Neural progenitor cell (in vitro differentiated cells): ENCODE measurements around the gene PTGES3L. TPM values are rescaled to one million over a fixed set of nuclear protein-coding genes. Genes with fewer than 3 reads are reported as not detected.

ENCODE experiments used
- DNase-seq: peaks from one replicate; pipeline ENCODE4 v3.0.0-alpha.2; 2016; ENCODE audit warnings: low spot score
- H2AFZ ChIP-seq: fragments of 200-600 bp; sonication (generic); replicated peaks from 2 replicates; pipeline ENCODE4 v1.6.1; 2016; ENCODE audit warnings: antibody characterized with exemption
- H3F3A ChIP-seq: fragments of 200-600 bp; sonication (generic); 2 replicates; pipeline ENCODE4 v1.6.1; 2016; ENCODE audit warnings: antibody characterized with exemption, low read depth
- H3K27ac ChIP-seq: fragments of 200-600 bp; sonication (generic); 2 replicates; pipeline ENCODE4 v1.5.1; 2016; ENCODE audit warnings: mild to moderate bottlenecking
- H3K27me3 ChIP-seq: fragments of 200-600 bp; sonication (generic); 2 replicates; pipeline ENCODE4 v1.6.1; 2016; ENCODE audit warnings: mild to moderate bottlenecking, moderate library complexity
- H3K36me3 ChIP-seq: fragments of 200-600 bp; sonication (generic); 2 replicates; pipeline ENCODE4 v1.5.1; 2016
- H3K4me1 ChIP-seq: fragments of 200-600 bp; sonication (generic); 2 replicates; pipeline ENCODE4 v1.6.1; 2016; ENCODE audit warnings: mixed run types
- H3K4me2 ChIP-seq: fragments of 200-600 bp; sonication (generic); 2 replicates; pipeline ENCODE4 v1.6.1; 2016
- H3K4me3 ChIP-seq: fragments of 200-600 bp; sonication (generic); 2 replicates; pipeline ENCODE4 v1.5.1; 2016
- H3K79me2 ChIP-seq: fragments of 200-600 bp; sonication (generic); 2 replicates; pipeline ENCODE4 v1.6.1; 2016; ENCODE audit warnings: low read depth
- H3K9ac ChIP-seq: fragments of 200-600 bp; sonication (generic); 2 replicates; pipeline ENCODE4 v1.6.1; 2016
- H3K9me3 ChIP-seq: fragments of 200-600 bp; sonication (generic); 2 replicates; pipeline ENCODE4 v1.5.1; 2016; ENCODE audit warnings: low read depth
- H4K20me1 ChIP-seq: fragments of 200-600 bp; sonication (generic); 2 replicates; pipeline ENCODE4 v1.6.1; 2016; ENCODE audit warnings: low read depth
- H3K27ac Mint-ChIP-seq: 3 replicates; pipeline ENCODE4 v1.8.0; 2021; ENCODE audit warnings: mixed read lengths
- H3K27me3 Mint-ChIP-seq: 2 replicates; pipeline ENCODE4 v1.8.0; 2022; ENCODE audit warnings: low read depth, mild to moderate bottlenecking, inconsistent platforms, moderate library complexity, mixed read lengths; ENCODE audit not compliant: insufficient read depth
- H3K36me3 Mint-ChIP-seq: 3 replicates; pipeline ENCODE4 v1.8.0; 2021; ENCODE audit warnings: mixed read lengths
- H3K4me1 Mint-ChIP-seq: 3 replicates; pipeline ENCODE4 v1.8.0; 2021; ENCODE audit warnings: mixed read lengths
- H3K4me3 Mint-ChIP-seq: 3 replicates; pipeline ENCODE4 v1.8.0; 2021; ENCODE audit warnings: mild to moderate bottlenecking, moderate library complexity, mixed read lengths
- H3K9me3 Mint-ChIP-seq: 3 replicates; pipeline ENCODE4 v1.8.0; 2020; ENCODE audit warnings: mixed read lengths
- EZH2 ChIP-seq: fragments of 200-600 bp; sonication (generic); IDR thresholded peaks from 2 replicates; pipeline ENCODE4 v1.6.1; 2017; ENCODE audit warnings: antibody characterized with exemption, mild to moderate bottlenecking, moderate library complexity
- EZH2phosphoT487 ChIP-seq: fragments of 200-600 bp; sonication (generic); IDR thresholded peaks from 2 replicates; pipeline ENCODE4 v1.6.1; 2017; ENCODE audit warnings: antibody characterized with exemption
- total RNA-seq: library from RNA; depleted of rRNA; stranded (reverse); fragments of >200 nt; gene quantifications from 2 replicates; pipeline ENCODE4 v1.2.3, GENCODE V29; 2015; ENCODE audit warnings: low replicate concordance
- TF ChIP-seq, protein P1 (sequence below): fragments of 200-600 bp; sonication (generic); IDR thresholded peaks from 2 replicates; pipeline ENCODE4 v1.5.1; 2017; ENCODE audit warnings: antibody characterized with exemption, mild to moderate bottlenecking

The PTGES3L gene
- total RNA-seq, 1 donor from 2014 or later, result 7.7 TPM

DNA sequence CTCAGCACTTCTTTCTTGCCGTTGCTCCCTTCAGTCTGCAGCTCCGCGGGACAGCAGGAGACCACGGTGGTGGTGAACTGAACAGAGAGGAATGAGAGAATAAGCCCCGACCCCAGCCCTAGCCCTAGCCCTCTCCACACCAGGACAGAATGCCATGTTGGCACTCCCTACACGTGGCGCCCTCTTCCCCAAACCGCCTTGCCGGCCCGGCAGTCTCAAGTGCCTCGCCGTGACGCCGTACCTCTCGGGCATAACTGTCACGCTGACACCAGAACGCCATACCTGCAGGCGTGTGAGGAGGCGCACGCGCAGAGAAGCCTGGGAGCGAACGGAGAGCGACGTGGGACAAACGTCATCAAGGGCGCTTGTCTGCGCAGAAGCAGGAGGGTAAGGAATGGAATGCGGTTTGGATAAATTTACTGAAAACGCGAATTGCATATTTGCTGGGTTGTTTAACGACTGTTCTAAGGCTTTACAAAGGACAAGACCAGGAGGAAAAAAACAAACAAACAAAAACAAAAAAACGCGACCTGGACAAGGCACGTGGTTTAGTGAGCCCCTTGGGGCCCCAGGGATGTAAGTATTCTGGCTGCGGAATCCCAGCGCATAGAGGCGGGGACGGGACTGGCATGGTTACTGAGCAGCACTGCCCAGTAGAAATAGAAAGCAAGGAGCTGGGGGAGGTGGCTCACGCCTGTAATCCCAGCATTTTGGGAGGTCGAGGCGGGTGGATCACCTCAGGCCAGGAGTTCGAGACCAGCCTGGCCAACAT is 15.5 kb downstream of the PTGES3L start, which contains the start of gene AARSD1:
Gene AARSD1, minus strand, starts transcription at position 294 of the 772 bp plus-strand sequence. Its CDS starts 14 bp downstream, at position 280.
- Histone ChIP-seq H3K27ac (no peak within 1 kb of the TSS), H3K9me3 (no peaks in the 10 kb centered on the region)

GRCh38 chr17:42953669-42954068 is 26.2 kb downstream of the PTGES3L start:
- TF ChIP-seq, protein P1, sequence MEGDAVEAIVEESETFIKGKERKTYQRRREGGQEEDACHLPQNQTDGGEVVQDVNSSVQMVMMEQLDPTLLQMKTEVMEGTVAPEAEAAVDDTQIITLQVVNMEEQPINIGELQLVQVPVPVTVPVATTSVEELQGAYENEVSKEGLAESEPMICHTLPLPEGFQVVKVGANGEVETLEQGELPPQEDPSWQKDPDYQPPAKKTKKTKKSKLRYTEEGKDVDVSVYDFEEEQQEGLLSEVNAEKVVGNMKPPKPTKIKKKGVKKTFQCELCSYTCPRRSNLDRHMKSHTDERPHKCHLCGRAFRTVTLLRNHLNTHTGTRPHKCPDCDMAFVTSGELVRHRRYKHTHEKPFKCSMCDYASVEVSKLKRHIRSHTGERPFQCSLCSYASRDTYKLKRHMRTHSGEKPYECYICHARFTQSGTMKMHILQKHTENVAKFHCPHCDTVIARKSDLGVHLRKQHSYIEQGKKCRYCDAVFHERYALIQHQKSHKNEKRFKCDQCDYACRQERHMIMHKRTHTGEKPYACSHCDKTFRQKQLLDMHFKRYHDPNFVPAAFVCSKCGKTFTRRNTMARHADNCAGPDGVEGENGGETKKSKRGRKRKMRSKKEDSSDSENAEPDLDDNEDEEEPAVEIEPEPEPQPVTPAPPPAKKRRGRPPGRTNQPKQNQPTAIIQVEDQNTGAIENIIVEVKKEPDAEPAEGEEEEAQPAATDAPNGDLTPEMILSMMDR, result no peak
- H3K27ac Mint-ChIP-seq, result no peak overlapping the region
- no peak overlapping the region for H3K9ac ChIP-seq
- H3K9me3 Mint-ChIP-seq, result no peaks in the 10 kb centered on the region
- H3K4me1 ChIP-seq, result no peaks in the 10 kb centered on the region
- H4K20me1 ChIP-seq, result no peaks in the 10 kb centered on the region
- no peaks in the 10 kb centered on the region for H3K36me3 ChIP-seq
- H3K4me3 ChIP-seq, result no peak overlapping the region
- no peak for DNase-seq
- no peak overlapping the region for H3K4me3 Mint-ChIP-seq
- H3K79me2 ChIP-seq, result no peaks in the 10 kb centered on the region
- no peaks in the 10 kb centered on the region for H3K9me3 ChIP-seq
- peaks cover 3% of the 10 kb centered on the region for H3K27me3 Mint-ChIP-seq
- H3K27me3 ChIP-seq, result no peaks in the 10 kb centered on the region
- H3F3A ChIP-seq, result no peaks in the 10 kb centered on the region
- H3K4me1 Mint-ChIP-seq, result no peaks in the 10 kb centered on the region
- H2AFZ ChIP-seq, result no peak overlapping the region
- H3K4me2 ChIP-seq, result no peak overlapping the region
- H3K27ac ChIP-seq, result no peak overlapping the region
- H3K36me3 Mint-ChIP-seq, result peaks cover 36% of the 10 kb centered on the region

More for the DNA sequence above, 15.5 kb downstream of the PTGES3L start, which contains the start of gene AARSD1:
- H4K20me1 ChIP-seq, result no peaks in the 10 kb centered on the region
- H2AFZ ChIP-seq, result peak within 1 kb of the TSS; percentile 2
- Mint-ChIP-seq H3K4me1 (peaks cover 11% of the 10 kb centered on the region), H3K4me3 (peak within 1 kb of the TSS; percentile 93), H3K27me3 (peaks cover 4% of the 10 kb centered on the region), H3K36me3 (peaks cover 11% of the 10 kb centered on the region), H3K9me3 (no peaks in the 10 kb centered on the region), H3K27ac (peak within 1 kb of the TSS; percentile 94)
- TF ChIP-seq, protein P1, result no peak
- TF ChIP-seq EZH2, result no peak
- peaks cover 6% of the 10 kb centered on the region for H3K4me1 ChIP-seq
- H3K4me3 ChIP-seq, result peak within 1 kb of the TSS; percentile 77
- peak; percentile 92 for DNase-seq
- peak within 1 kb of the TSS; percentile 94 for H3K4me2 ChIP-seq
- peaks cover 23% of the 10 kb centered on the region for H3K79me2 ChIP-seq
- no peaks in the 10 kb centered on the region for H3K27me3 ChIP-seq
- peaks cover 27% of the 10 kb centered on the region for H3F3A ChIP-seq
- peaks cover 4% of the 10 kb centered on the region for H3K36me3 ChIP-seq
- peak within 1 kb of the TSS; percentile 60 for H3K9ac ChIP-seq

DNA sequence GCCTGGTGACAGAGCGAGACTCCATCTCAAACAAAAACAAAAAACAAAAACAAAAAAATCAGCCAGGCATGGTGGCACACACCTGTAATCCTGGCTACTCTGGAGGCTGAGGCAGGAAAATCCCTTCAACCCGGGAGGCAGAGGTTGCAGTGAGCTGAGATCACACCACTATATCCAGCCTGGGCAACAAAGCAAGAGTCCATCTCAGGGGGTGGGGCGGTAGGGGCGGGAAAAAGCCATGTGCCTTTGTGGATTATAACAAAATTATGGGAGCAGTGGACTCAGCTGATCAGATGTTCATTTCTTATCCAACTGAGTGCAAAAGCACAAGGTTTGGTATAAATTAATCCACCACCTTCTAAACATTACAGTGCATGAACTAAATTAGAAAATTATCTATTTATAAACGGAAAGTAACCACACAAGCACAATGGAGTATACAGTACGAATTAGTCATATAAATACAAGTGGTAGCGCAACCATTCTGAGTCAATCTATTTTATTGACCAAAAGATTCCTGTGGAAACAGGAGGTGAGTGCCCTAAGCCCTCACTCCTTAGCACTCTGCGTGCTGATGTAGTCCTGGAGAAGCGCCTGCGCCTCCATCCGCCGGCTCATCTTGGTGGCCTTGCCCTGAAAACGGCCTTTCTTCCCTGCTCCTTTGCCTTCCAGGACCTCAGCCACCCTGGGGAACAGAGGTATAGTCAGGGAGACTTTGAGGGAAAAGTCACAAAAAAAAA is 29.7 kb downstream of the PTGES3L start:
- H3K27me3 ChIP-seq, result no peaks in the 10 kb centered on the region
- no peaks in the 10 kb centered on the region for H3F3A ChIP-seq
- Mint-ChIP-seq H3K9me3 (no peaks in the 10 kb centered on the region), H3K4me1 (no peaks in the 10 kb centered on the region), H3K27ac (no peak overlapping the region), H3K27me3 (no peaks in the 10 kb centered on the region), H3K4me3 (no peak overlapping the region), H3K36me3 (peaks cover 19% of the 10 kb centered on the region)
- no peak overlapping the region for H3K4me2 ChIP-seq
- no peak overlapping the region for H2AFZ ChIP-seq
- H3K4me3 ChIP-seq, result no peak overlapping the region
- no peaks in the 10 kb centered on the region for H3K4me1 ChIP-seq
- no peaks in the 10 kb centered on the region for H3K79me2 ChIP-seq
- no peak overlapping the region for H3K27ac ChIP-seq
- no peak overlapping the region for H3K9ac ChIP-seq
- no peak for DNase-seq
- H4K20me1 ChIP-seq, result no peaks in the 10 kb centered on the region
- TF ChIP-seq EZH2 (no peak), EZH2phosphoT487 (no peak)
- TF ChIP-seq, protein P1, result no peak
- H3K9me3 ChIP-seq, result no peaks in the 10 kb centered on the region
- no peaks in the 10 kb centered on the region for H3K36me3 ChIP-seq
